ENCODE results near the gene COL6A3.

COL6A3 gene

DNA sequence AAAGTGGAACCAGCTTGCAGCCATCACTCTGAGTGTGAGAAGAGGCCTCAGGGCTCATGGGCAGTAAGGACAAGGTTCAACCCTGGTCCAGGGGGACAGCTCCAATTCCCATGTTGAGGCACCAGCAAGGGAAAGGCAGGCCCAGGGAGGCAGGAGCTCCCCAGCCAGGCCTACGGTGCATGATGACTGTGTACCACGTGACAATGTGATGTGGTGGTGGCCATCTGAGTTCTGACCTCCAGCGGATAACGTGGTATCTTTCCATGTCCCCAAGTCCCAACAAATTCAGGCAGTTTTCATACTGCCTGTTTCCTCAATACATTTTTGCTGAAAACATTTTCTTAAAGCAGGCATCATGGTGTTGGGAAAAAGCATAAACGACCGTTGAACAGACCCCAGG, 36.1 kb upstream of the COL6A3 start:
- no peak for ATAC-seq (replicated peaks)
- Mint-ChIP-seq H3K4me1 (peaks cover 0 to 10% of the 10 kb centered on the region in 2 donors), H3K27ac (no peak overlapping the region), H3K9me3 (no peaks in the 10 kb centered on the region), H3K36me3 (peaks cover 0 to 1% of the 10 kb centered on the region in 2 donors), H3K4me3 (no peak overlapping the region), H3K27me3 (peaks cover 11 to 15% of the 10 kb centered on the region in 2 donors)
- DNase-seq, result no peak

DNA sequence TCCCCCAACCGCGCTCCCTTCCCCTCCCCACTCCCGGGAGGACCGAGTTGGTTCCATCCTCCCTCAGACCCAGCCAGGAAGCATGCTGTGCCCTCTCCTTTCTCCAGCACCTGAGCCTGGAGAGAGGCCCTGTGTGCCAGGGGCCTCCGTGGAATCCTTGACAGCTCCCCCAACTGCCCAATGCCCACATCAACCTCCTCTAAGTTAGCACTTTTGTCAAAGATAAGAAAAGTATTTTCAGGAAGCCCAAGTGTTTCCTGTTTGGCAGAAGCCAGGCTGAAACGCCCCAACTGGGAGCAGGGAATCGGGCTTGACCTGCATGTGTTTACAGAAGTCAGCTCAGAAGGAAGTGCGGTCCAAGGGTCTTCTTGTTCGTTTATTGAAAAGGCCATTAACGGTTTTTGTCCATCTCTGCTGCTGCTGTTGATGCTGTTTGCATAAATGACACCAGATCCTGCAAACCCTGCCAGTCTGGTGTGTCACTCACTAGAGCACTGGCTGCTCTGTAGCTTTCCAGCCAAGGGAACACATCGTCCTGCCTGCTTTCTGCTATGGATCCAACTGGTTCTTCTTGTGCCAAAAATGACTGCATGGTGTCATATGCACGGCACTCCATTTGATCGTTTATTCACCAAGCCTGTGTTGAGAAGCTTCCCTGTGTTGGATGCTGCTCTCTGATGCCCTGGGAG, 35.4 kb upstream of the COL6A3 start:
- Mint-ChIP-seq H3K36me3 (peaks cover 0 to 1% of the 10 kb centered on the region in 2 donors), H3K27me3 (peaks cover 15% of the 10 kb centered on the region in 2 donors), H3K4me3 (no peak overlapping the region), H3K9me3 (no peaks in the 10 kb centered on the region), H3K27ac (no peak overlapping the region), H3K4me1 (peaks cover 0 to 9% of the 10 kb centered on the region in 2 donors)
- no peak for DNase-seq
- no peak for ATAC-seq (replicated peaks)

- peaks cover 0 to 1% of the 10 kb centered on the region in 2 donors for H3K36me3 Mint-ChIP-seq
- H3K9me3 Mint-ChIP-seq, result no peaks in the 10 kb centered on the region
- H3K27ac Mint-ChIP-seq, result no peak overlapping the region
- no peak for DNase-seq
- no peak for ATAC-seq (replicated peaks)
- H3K4me3 Mint-ChIP-seq, result no peak overlapping the region
- peaks cover 0 to 9% of the 10 kb centered on the region in 2 donors for H3K4me1 Mint-ChIP-seq
- peaks cover 15 to 19% of the 10 kb centered on the region in 2 donors for H3K27me3 Mint-ChIP-seq
Measured at GRCh38 chr2:237448626-237449025, 34.7 kb upstream of the COL6A3 start.

DNA sequence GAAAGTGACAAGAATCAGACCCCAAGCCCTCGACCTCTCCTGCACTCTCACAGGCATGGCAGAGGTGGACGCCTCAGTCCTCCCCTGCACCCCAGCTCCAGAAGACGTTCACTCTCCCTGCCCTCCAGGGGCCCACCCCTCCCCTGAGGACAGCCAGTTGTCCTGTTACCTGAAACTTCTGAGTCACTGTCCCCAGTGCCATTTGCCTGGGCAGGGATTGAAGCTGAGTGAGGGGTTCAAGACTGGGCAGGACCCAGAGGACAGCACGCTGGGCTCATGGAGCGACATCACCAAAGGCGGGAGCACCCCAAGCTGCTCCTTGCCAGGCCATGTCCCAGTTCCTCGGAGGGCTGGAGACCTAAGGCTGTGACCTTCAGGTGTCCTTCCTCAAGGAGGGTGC, 34.2 kb upstream of the COL6A3 start:
- Mint-ChIP-seq H3K9me3 (no peaks in the 10 kb centered on the region), H3K36me3 (no peaks in the 10 kb centered on the region), H3K4me1 (peaks cover 0 to 9% of the 10 kb centered on the region in 2 donors), H3K27me3 (peaks cover 17 to 20% of the 10 kb centered on the region in 2 donors), H3K4me3 (no peak overlapping the region), H3K27ac (no peak overlapping the region)
- ATAC-seq (replicated peaks), result no peak
- DNase-seq, result no peak

DNA sequence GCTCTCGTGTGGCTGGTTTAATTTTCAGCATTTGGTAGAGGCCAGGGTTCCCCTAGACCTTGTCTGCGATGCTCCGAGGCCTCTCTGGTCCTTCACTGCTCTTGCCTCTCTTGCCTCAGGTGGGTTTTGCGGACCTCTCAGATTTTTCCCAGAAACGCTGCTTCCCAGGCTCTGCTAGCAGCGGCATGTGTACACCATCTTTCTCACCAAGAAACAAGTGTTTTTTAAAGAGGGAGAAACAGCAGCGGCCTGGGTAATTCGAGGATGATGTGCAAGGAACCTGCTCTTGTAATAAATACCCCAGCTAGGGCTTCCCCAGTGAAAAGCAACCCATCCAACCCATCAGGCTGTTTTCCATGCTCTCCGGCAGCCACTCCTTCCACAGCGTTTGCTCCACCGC, 33.5 kb upstream of the COL6A3 start:
- Mint-ChIP-seq H3K27ac (no peak overlapping the region), H3K4me1 (peaks cover 0 to 9% of the 10 kb centered on the region in 2 donors), H3K9me3 (no peaks in the 10 kb centered on the region), H3K4me3 (no peak overlapping the region), H3K27me3 (peaks cover 21 to 23% of the 10 kb centered on the region in 2 donors), H3K36me3 (no peaks in the 10 kb centered on the region)
- ATAC-seq (replicated peaks) (no peak), DNase-seq (no peak)

DNA sequence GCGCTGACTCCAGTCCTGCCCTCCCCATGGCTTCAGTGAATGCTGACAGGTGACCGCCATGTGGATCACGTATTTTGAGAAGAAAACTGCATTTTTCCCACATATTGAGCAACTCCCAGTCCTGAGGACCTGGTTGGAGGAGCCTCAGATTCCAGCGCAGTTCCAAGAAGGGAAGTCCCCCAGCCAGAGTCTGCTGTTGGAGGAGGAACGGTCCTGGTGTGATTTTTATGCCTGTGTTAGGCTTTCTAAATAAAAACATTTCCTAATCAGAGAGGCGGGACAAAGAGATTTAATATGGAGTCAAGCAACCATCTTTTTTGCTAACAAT, 32.3 kb upstream of the COL6A3 start:
- ATAC-seq (replicated peaks), result no peak

GRCh38 chr2:237445611-237446337, 31.8 kb upstream of the COL6A3 start:
- no peak overlapping the region for H3K27ac Mint-ChIP-seq
- no peak overlapping the region for H3K4me3 Mint-ChIP-seq
- H3K27me3 Mint-ChIP-seq, result peaks cover 13 to 30% of the 10 kb centered on the region in 2 donors
- peaks cover 1 to 9% of the 10 kb centered on the region in 2 donors for H3K4me1 Mint-ChIP-seq
- H3K36me3 Mint-ChIP-seq, result no peaks in the 10 kb centered on the region
- H3K9me3 Mint-ChIP-seq, result no peaks in the 10 kb centered on the region
- DNase-seq (no peak), ATAC-seq (replicated peaks) (no peak)

More for the DNA sequence above, 32.3 kb upstream of the COL6A3 start:
- peaks cover 1 to 9% of the 10 kb centered on the region in 2 donors for H3K4me1 Mint-ChIP-seq
- no peak for DNase-seq
- no peak overlapping the region for H3K27ac Mint-ChIP-seq
- H3K36me3 Mint-ChIP-seq, result no peaks in the 10 kb centered on the region
- H3K27me3 Mint-ChIP-seq, result peaks cover 17 to 30% of the 10 kb centered on the region in 2 donors
- no peaks in the 10 kb centered on the region for H3K9me3 Mint-ChIP-seq
- H3K4me3 Mint-ChIP-seq, result no peak overlapping the region

DNA sequence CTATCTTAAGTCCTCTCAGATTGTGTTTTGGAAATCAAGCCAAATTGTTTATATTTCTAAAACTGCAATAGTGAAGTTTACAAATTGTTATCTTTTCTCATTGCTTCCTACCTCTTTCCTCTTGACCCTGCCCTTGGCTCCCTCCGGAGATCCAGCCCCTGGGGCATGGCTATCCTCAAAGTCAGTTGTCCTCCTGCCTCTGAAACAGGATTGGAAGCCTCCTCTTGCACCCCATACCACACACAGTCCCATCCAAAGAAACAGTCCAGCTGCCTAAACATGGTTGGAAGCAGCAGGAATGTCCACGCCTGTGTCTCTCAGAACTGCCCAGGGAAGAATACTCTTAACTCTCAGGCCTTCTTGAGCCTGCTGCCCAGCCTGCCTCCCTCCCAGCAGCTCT, 30.1 kb upstream of the COL6A3 start:
- H3K9me3 Mint-ChIP-seq, result peaks cover 0 to 2% of the 10 kb centered on the region in 2 donors
- H3K27ac Mint-ChIP-seq, result peak overlapping the region; percentile 32
- H3K4me1 Mint-ChIP-seq, result peaks cover 1 to 2% of the 10 kb centered on the region in 2 donors
- H3K27me3 Mint-ChIP-seq, result peaks cover 13 to 23% of the 10 kb centered on the region in 2 donors
- DNase-seq (no peak), ATAC-seq (replicated peaks) (no peak)
- H3K36me3 Mint-ChIP-seq, result no peaks in the 10 kb centered on the region
- H3K4me3 Mint-ChIP-seq, result no peak overlapping the region

GRCh38 chr2:237441605-237442274, 27.8 kb upstream of the COL6A3 start:
- DNase-seq (no peak), ATAC-seq (replicated peaks) (no peak)
- peaks cover 0 to 2% of the 10 kb centered on the region in 2 donors for H3K9me3 Mint-ChIP-seq
- H3K4me1 Mint-ChIP-seq, result peaks cover 4% of the 10 kb centered on the region in 2 donors
- no peaks in the 10 kb centered on the region for H3K36me3 Mint-ChIP-seq
- H3K4me3 Mint-ChIP-seq, result no peak overlapping the region
- H3K27me3 Mint-ChIP-seq, result peaks cover 13 to 15% of the 10 kb centered on the region in 2 donors
- no peak overlapping the region for H3K27ac Mint-ChIP-seq

GRCh38 chr2:237440819-237441281, 26.9 kb upstream of the COL6A3 start:
- Mint-ChIP-seq H3K36me3 (no peaks in the 10 kb centered on the region), H3K9me3 (peaks cover 0 to 2% of the 10 kb centered on the region in 2 donors), H3K27ac (no peak overlapping the region), H3K4me1 (peaks cover 4% of the 10 kb centered on the region in 2 donors), H3K4me3 (no peak overlapping the region), H3K27me3 (peaks cover 13 to 15% of the 10 kb centered on the region in 2 donors)
- ATAC-seq (replicated peaks) (peak; percentile 67 to 81), DNase-seq (peak; percentile 23)

DNA sequence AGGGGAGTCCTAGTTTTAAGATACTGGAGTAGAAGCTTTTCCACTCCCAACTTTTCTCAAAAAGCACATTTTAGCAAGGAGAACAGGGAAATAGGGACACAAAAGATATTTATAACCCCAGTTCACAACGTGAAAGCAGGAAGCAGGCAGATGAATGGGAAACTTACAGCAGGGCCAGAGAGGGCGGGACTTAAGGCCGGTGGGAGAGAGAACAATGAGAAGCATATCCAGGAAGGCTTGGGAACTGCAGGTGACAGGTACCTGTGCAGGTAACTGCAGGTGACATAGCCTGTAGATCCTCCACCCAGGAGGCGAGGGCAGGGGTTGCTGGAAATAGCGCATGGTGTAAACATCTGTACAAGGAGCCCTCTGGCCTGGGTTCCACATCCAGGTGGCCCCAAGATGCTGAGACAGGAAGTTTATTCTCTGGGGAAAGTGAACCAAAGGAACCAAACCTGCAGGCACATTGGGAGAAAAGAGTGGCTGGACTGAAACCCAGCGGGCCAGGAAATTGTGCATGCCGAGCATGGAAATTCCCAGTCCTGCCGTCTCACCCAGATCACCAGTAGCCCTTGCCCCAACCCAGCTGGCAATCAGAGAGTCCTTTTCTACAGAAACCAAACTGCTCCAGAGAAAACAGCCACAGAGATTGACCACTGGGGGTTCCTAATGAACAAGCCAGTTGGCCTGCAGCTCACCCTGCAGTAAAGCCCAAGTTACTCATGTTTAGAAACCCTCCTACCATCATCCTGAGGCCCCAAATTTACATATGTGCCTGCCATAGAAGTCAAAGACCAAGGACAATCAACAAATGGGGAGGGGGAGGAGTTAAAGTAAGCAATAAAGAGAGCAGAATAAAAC, 24.3 kb upstream of the COL6A3 start:
- no peak overlapping the region for H3K4me3 Mint-ChIP-seq
- no peak for ATAC-seq (replicated peaks)
- H3K36me3 Mint-ChIP-seq, result no peaks in the 10 kb centered on the region
- peaks cover 0 to 2% of the 10 kb centered on the region in 2 donors for H3K9me3 Mint-ChIP-seq
- no peak overlapping the region for H3K27ac Mint-ChIP-seq
- DNase-seq, result no peak
- H3K4me1 Mint-ChIP-seq, result peaks cover 13 to 26% of the 10 kb centered on the region in 2 donors
- peaks cover 10 to 33% of the 10 kb centered on the region in 2 donors for H3K27me3 Mint-ChIP-seq

DNA sequence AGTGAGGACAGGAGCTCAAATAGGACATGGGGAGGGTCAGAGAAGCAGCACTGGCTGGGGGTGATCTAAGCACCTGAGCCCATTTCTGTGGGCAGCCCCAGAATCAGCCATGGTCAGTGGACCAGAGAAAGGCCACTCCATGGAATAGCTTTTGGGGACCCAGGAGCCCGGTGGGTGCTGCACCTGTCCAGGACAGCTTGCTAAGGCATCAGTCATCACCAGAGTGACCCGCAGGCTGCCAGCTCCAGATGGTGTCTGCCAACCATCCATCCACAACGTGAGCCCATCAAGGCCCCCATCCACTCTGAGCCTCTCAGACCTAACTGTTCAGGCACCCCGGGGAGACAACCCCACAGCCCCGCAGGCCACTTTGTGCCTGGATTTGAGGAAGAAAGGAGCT, 23.6 kb upstream of the COL6A3 start:
- peaks cover 8 to 34% of the 10 kb centered on the region in 2 donors for H3K27me3 Mint-ChIP-seq
- H3K36me3 Mint-ChIP-seq, result no peaks in the 10 kb centered on the region
- ATAC-seq (replicated peaks) (no peak), DNase-seq (no peak)
- no peak overlapping the region for H3K4me3 Mint-ChIP-seq
- H3K4me1 Mint-ChIP-seq, result peaks cover 20 to 33% of the 10 kb centered on the region in 2 donors
- no peak overlapping the region for H3K27ac Mint-ChIP-seq
- peaks cover 0 to 2% of the 10 kb centered on the region in 2 donors for H3K9me3 Mint-ChIP-seq

DNA sequence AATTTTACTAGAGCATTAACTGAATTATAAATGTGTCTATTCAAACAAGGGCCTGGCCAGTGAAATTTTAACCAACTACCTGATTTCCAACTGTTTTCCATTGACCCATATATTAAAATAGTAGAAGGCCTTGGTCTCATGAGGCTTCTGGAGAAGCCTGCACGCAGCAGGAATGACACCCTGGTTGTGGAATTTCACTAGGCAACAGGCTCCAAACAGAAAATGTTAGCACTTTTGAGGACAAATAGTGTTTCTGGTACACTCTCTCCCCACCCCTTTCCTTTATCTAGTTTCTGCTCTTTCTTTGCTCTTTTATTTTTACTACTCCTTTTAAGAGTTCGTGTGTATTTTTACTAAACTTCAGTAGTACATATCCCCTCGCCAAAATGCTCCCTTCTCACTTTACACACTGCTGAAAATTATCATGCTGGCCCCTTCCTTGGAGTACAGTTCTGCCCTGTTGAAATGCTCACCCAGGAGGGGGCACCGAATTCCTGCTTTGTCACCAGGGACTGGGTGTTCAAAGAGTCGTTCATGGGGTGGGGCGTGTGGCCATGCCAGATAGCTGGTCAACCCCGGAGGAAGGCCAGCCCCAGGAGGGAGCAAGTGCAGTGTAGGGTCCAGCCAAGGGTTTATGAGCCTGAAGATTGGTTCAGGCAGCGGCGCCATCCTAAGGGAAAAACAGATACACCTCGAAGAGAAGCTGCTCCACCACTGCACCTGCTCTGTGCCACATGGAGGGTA, 22.1 kb upstream of the COL6A3 start:
- no peak for DNase-seq
- H3K4me3 Mint-ChIP-seq, result no peak overlapping the region
- H3K4me1 Mint-ChIP-seq, result peaks cover 21 to 38% of the 10 kb centered on the region in 2 donors
- ATAC-seq (replicated peaks), result no peak
- no peaks in the 10 kb centered on the region for H3K36me3 Mint-ChIP-seq
- no peak overlapping the region for H3K27ac Mint-ChIP-seq
- peaks cover 16 to 33% of the 10 kb centered on the region in 2 donors for H3K27me3 Mint-ChIP-seq
- peaks cover 0 to 2% of the 10 kb centered on the region in 2 donors for H3K9me3 Mint-ChIP-seq
